K562 (cell line): ENCODE data around the gene FLCN.

Experiments
- ADNP ChIP-seq: fragments of 200-800 bp; sonication (Bioruptor generic); IDR thresholded peaks from 2 replicates; pipeline ENCODE4 v1.6.1; 2016; ENCODE audit warnings: missing genetic modification characterization, missing compliant biosample characterization
- FOXP4 ChIP-seq: sonication (generic); formaldehyde crosslinking; IDR thresholded peaks from 2 replicates; pipeline ENCODE4 v1.8.0; 2022; ENCODE audit warnings: mild to moderate bottlenecking, missing genetic modification reagents, borderline replicate concordance
- GABPA ChIP-seq: fragments of 200-800 bp; sonication (Bioruptor generic); conservative IDR thresholded peaks from 2 replicates; pipeline ENCODE4 v1.6.1; 2016; ENCODE audit warnings: low read depth, missing genetic modification characterization, missing compliant biosample characterization
- GATAD2A ChIP-seq: fragments of 450-650 bp; IDR thresholded peaks from 2 replicates; pipeline ENCODE4 v1.6.1; 2017
- MTA2 ChIP-seq: fragments of 450-650 bp; IDR thresholded peaks from 2 replicates; pipeline ENCODE4 v1.6.1; 2016; ENCODE audit warnings: low read depth
- NR1H2 ChIP-seq: sonication (generic); formaldehyde crosslinking; IDR thresholded peaks from 2 replicates; pipeline ENCODE4 v1.4.0; 2020; ENCODE audit warnings: mild to moderate bottlenecking, missing genetic modification reagents
- TAF1 ChIP-seq: IDR thresholded peaks from 2 replicates; pipeline ENCODE4 v1.6.1; 2011; ENCODE audit warnings: mild to moderate bottlenecking, low read length, moderate library complexity; ENCODE audit not compliant: insufficient read depth, control insufficient read depth, severe bottlenecking; ENCODE audit errors: extremely low read depth
- TF ChIP-seq, protein P1 (sequence below): fragments of 250-450 bp; sonication (Bioruptor Pico); IDR thresholded peaks from 2 replicates; pipeline ENCODE4 v1.5.0; 2020; ENCODE audit warnings: mild to moderate bottlenecking, borderline replicate concordance
- TF ChIP-seq, protein P2 (sequence below): fragments of 450-650 bp; IDR thresholded peaks from 2 replicates; pipeline ENCODE4 v1.7.0; 2016; ENCODE audit warnings: borderline replicate concordance
- TF ChIP-seq, protein P3 (sequence below), 3 experiments: fragments of 200-800 bp in 1 of 3; fragments of 250-450 bp in 1 of 3; fragments of 450-650 bp in 1 of 3; sonication (Bioruptor Pico) in 1 of 3; sonication (Bioruptor generic) in 1 of 3; formaldehyde crosslinking in 1 of 3; IDR thresholded peaks; 2 replicates each; pipeline versions ENCODE4 v1.6.1 to v1.8.0; 2016 to 2022; ENCODE audit warnings: mild to moderate bottlenecking in 2 of 3, missing genetic modification characterization in 2 of 3, missing compliant biosample characterization in 1 of 3, moderate library complexity in 1 of 3

DNA sequence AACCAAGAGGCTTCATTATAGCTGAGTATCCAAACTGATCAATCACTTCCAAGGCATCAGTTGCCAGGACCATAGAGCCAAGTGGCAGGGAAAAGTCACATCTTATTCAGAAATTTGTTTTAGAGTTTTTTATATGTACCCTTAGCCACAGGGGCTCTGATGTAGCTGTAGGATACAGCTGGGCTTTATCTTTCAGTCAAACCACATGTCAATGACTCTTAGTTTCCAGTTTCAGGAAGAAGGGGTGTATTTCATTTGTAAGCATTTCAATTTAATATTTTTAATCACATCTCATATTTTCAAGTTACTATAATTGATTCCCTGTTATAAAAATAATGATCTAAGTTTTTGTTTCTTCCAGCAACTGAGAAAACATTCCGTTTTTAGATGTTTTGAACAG, 2.9 kb upstream of the FLCN start:
- TF ChIP-seq ADNP (tag), result no peak
- TF ChIP-seq, protein P1, sequence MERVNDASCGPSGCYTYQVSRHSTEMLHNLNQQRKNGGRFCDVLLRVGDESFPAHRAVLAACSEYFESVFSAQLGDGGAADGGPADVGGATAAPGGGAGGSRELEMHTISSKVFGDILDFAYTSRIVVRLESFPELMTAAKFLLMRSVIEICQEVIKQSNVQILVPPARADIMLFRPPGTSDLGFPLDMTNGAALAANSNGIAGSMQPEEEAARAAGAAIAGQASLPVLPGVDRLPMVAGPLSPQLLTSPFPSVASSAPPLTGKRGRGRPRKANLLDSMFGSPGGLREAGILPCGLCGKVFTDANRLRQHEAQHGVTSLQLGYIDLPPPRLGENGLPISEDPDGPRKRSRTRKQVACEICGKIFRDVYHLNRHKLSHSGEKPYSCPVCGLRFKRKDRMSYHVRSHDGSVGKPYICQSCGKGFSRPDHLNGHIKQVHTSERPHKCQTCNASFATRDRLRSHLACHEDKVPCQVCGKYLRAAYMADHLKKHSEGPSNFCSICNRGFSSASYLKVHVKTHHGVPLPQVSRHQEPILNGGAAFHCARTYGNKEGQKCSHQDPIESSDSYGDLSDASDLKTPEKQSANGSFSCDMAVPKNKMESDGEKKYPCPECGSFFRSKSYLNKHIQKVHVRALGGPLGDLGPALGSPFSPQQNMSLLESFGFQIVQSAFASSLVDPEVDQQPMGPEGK (CRISPR knock-in tag), result no peak
- no peak for TF ChIP-seq TAF1
- no peak for TF ChIP-seq MTA2
- TF ChIP-seq, protein P2, sequence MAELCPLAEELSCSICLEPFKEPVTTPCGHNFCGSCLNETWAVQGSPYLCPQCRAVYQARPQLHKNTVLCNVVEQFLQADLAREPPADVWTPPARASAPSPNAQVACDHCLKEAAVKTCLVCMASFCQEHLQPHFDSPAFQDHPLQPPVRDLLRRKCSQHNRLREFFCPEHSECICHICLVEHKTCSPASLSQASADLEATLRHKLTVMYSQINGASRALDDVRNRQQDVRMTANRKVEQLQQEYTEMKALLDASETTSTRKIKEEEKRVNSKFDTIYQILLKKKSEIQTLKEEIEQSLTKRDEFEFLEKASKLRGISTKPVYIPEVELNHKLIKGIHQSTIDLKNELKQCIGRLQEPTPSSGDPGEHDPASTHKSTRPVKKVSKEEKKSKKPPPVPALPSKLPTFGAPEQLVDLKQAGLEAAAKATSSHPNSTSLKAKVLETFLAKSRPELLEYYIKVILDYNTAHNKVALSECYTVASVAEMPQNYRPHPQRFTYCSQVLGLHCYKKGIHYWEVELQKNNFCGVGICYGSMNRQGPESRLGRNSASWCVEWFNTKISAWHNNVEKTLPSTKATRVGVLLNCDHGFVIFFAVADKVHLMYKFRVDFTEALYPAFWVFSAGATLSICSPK, result no peak
- TF ChIP-seq FOXP4 (CRISPR knock-in tag), result no peak
- no peak for TF ChIP-seq GABPA (tag)
- no peak for TF ChIP-seq NR1H2 (CRISPR knock-in tag)
- TF ChIP-seq, protein P3, sequence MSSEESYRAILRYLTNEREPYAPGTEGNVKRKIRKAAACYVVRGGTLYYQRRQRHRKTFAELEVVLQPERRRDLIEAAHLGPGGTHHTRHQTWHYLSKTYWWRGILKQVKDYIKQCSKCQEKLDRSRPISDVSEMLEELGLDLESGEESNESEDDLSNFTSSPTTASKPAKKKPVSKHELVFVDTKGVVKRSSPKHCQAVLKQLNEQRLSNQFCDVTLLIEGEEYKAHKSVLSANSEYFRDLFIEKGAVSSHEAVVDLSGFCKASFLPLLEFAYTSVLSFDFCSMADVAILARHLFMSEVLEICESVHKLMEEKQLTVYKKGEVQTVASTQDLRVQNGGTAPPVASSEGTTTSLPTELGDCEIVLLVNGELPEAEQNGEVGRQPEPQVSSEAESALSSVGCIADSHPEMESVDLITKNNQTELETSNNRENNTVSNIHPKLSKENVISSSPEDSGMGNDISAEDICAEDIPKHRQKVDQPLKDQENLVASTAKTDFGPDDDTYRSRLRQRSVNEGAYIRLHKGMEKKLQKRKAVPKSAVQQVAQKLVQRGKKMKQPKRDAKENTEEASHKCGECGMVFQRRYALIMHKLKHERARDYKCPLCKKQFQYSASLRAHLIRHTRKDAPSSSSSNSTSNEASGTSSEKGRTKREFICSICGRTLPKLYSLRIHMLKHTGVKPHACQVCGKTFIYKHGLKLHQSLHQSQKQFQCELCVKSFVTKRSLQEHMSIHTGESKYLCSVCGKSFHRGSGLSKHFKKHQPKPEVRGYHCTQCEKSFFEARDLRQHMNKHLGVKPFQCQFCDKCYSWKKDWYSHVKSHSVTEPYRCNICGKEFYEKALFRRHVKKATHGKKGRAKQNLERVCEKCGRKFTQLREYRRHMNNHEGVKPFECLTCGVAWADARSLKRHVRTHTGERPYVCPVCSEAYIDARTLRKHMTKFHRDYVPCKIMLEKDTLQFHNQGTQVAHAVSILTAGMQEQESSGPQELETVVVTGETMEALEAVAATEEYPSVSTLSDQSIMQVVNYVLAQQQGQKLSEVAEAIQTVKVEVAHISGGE (CRISPR knock-in tag; IDR thresholded peaks at IDR 0.05), result no peak
- no peak for TF ChIP-seq GATAD2A
